Common myeloid progenitor, CD34-positive (primary cell): ENCODE data around the gene ZNF487.

Experiments
- CTCF ChIA-PET: fragments of 350-600 bp; sonication (Branson Sonifier 250); formaldehyde crosslinking; loops from one replicate; lab custom pipeline; 2021; ENCODE audit warnings: antibody characterized with exemption; lab: Charles Lee
- POLR2A ChIA-PET: fragments of 350-600 bp; sonication (Branson Sonifier 250); formaldehyde crosslinking; loops from one replicate; lab custom pipeline; 2021; ENCODE audit warnings: antibody characterized with exemption; lab: Charles Lee
- DNase-seq, 3 donors: peaks; one replicate each; pipeline versions ENCODE4 v3.0.0 to v3.0.0-alpha.2; 2013
- H3K27ac ChIP-seq, 2 experiments: 1 replicate in 1 of 2; 2 replicates in 1 of 2; pipeline ENCODE4 v1.7.0; 2013; ENCODE audit warnings: inconsistent platforms in 2 of 2, low read length in 2 of 2, mild to moderate bottlenecking in 2 of 2, low read depth in 1 of 2, moderate library complexity in 1 of 2; ENCODE audit not compliant: severe bottlenecking in 2 of 2, insufficient read depth in 1 of 2, poor library complexity in 1 of 2
- H3K27me3 ChIP-seq, 5 experiments: replicated peaks in 2 of 5; 1 replicate in 3 of 5; 2 replicates in 2 of 5; pipeline versions ENCODE4 v1.6.1 to v1.7.0; 2013; ENCODE audit warnings: low read length in 4 of 5, mild to moderate bottlenecking in 2 of 5, moderate library complexity in 2 of 5, inconsistent platforms in 1 of 5; ENCODE audit not compliant: insufficient read depth in 5 of 5, control insufficient read depth in 4 of 5
- H3K36me3 ChIP-seq, 4 experiments: 1 replicate in 2 of 4; 2 replicates in 2 of 4; pipeline versions ENCODE4 v1.6.1 to v1.7.0; 2013; ENCODE audit warnings: low read length in 3 of 4, control low read depth in 1 of 4, mild to moderate bottlenecking in 1 of 4; ENCODE audit not compliant: control insufficient read depth in 4 of 4, insufficient read depth in 4 of 4
- H3K4me1 ChIP-seq, 4 experiments: 1 replicate in 3 of 4; 2 replicates in 1 of 4; pipeline versions ENCODE4 v1.6.1 to v1.7.1; 2013; ENCODE audit warnings: low read length in 3 of 4, mild to moderate bottlenecking in 3 of 4, control low read depth in 1 of 4, inconsistent platforms in 1 of 4, moderate library complexity in 1 of 4; ENCODE audit not compliant: control insufficient read depth in 4 of 4, insufficient read depth in 4 of 4; ENCODE audit errors: control extremely low read depth in 1 of 4
- H3K4me3 ChIP-seq, 7 experiments: 1 replicate in 4 of 7; 2 replicates in 3 of 7; pipeline versions ENCODE4 v1.5.1 to v1.7.0; 2013; ENCODE audit warnings: mild to moderate bottlenecking in 7 of 7, low read length in 6 of 7, moderate library complexity in 6 of 7, inconsistent platforms in 2 of 7, low read depth in 2 of 7, control low read depth in 1 of 7; ENCODE audit not compliant: insufficient read depth in 4 of 7, control insufficient read depth in 1 of 7; ENCODE audit errors: extremely low read depth in 1 of 7
- H3K9me3 ChIP-seq, 5 experiments: 1 replicate in 4 of 5; 2 replicates in 1 of 5; pipeline versions ENCODE4 v1.6.1 to v1.7.1; 2013; ENCODE audit warnings: low read length in 4 of 5, mild to moderate bottlenecking in 2 of 5, inconsistent platforms in 1 of 5, low read depth in 1 of 5, moderate library complexity in 1 of 5; ENCODE audit not compliant: control insufficient read depth in 4 of 5, insufficient read depth in 2 of 5; ENCODE audit errors: control extremely low read depth in 1 of 5
- WGBS: methylation state at CpG from one replicate; pipeline ENCODE4 v1.1.5; 2013; ENCODE audit not compliant: insufficient coverage; 5-methylcytosine and 5-hydroxymethylcytosine counted together

ZNF487 gene

GRCh38 chr10:43396928-43397624, 39.8 kb upstream of the ZNF487 start:
- WGBS, result under 1% methylated on average over 62 of the region's 70 CpGs
- H3K9me3 ChIP-seq, result no peaks in the 10 kb centered on the region
- peaks cover 18 to 72% (median 62%) of the 10 kb centered on the region in 4 experiments for H3K4me1 ChIP-seq
- H3K27me3 ChIP-seq, result no peaks in the 10 kb centered on the region
- peak overlapping the region; percentile 45 to 80 (median 74) for H3K4me3 ChIP-seq
- ChIA-PET POLR2A (interaction anchor here (0.5 to 1.1 kb wide), 5 partner anchors 10 to 52 kb away, joined by 3 to 10 read pairs (median 5); partner anchors contain the start of gene ZNF487), CTCF (interaction anchor here (1.5 kb wide), 1 partner anchor 11 kb away, joined by 6 read pairs; no protein-coding TSS in a partner anchor)
- H3K27ac ChIP-seq, result peak overlapping the region; percentile 61 to 84
- peak; percentile 70 to 82 (median 70) for DNase-seq
- H3K36me3 ChIP-seq, result peaks cover 0 to 64% (median 32%) of the 10 kb centered on the region in 4 experiments

- no CpG with 5 or more reads among the region's 2 CpGs for WGBS
- CTCF ChIA-PET, result no interaction called here
- Histone ChIP-seq H3K36me3 (peaks cover 2 to 63% (median 20%) of the 10 kb centered on the region in 4 experiments), H3K9me3 (no peaks in the 10 kb centered on the region), H3K27me3 (no peaks in the 10 kb centered on the region), H3K4me3 (peak overlapping the region in 1 of 7 experiments; percentile 77), H3K27ac (peak overlapping the region in 1 of 2 experiments; percentile 84), H3K4me1 (peaks cover 20 to 85% (median 67%) of the 10 kb centered on the region in 4 experiments)
- POLR2A ChIA-PET, result no interaction called here
- DNase-seq, result no peak
Measured at GRCh38 chr10:43398939-43399319, 38.0 kb upstream of the ZNF487 start.

- peaks cover 2 to 56% (median 17%) of the 10 kb centered on the region in 4 experiments for H3K36me3 ChIP-seq
- H3K27me3 ChIP-seq, result no peaks in the 10 kb centered on the region
- no peak for DNase-seq
- no peaks in the 10 kb centered on the region for H3K9me3 ChIP-seq
- H3K4me3 ChIP-seq, result no peak overlapping the region
- ChIA-PET CTCF (interaction anchor here (0.7 to 1.1 kb wide), 2 partner anchors 8 to 20 kb away, joined by 3 to 4 read pairs; no protein-coding TSS in a partner anchor), POLR2A (no interaction called here)
- H3K27ac ChIP-seq, result peak overlapping the region in 1 of 2 experiments; percentile 51
- WGBS, result 100% methylated on average over 2 of the region's 5 CpGs
- peaks cover 16 to 85% (median 66%) of the 10 kb centered on the region in 4 experiments for H3K4me1 ChIP-seq
Measured at GRCh38 chr10:43399320-43400310, 37.3 kb upstream of the ZNF487 start.

- CTCF ChIA-PET, result interaction anchor here (0.6 to 1.6 kb wide), 3 partner anchors 11 to 169 kb away, joined by 3 to 6 read pairs (median 3); no protein-coding TSS in a partner anchor
- no peak overlapping the region for H3K4me3 ChIP-seq
- no peaks in the 10 kb centered on the region for H3K9me3 ChIP-seq
- H3K27ac ChIP-seq, result peak overlapping the region; percentile 25 to 54
- DNase-seq, result no peak
- POLR2A ChIA-PET, result no interaction called here
- no CpG with 5 or more reads among the region's 2 CpGs for WGBS
- H3K27me3 ChIP-seq, result no peaks in the 10 kb centered on the region
- H3K36me3 ChIP-seq, result peaks cover 2 to 45% (median 12%) of the 10 kb centered on the region in 4 experiments
- peaks cover 17 to 88% (median 67%) of the 10 kb centered on the region in 4 experiments for H3K4me1 ChIP-seq
Measured at GRCh38 chr10:43401627-43402026, 35.3 kb upstream of the ZNF487 start.

GRCh38 chr10:43402176-43402575, 34.7 kb upstream of the ZNF487 start:
- POLR2A ChIA-PET, result no interaction called here
- CTCF ChIA-PET, result interaction anchor here (1.6 kb wide), 1 partner anchor 12 kb away, joined by 6 read pairs; no protein-coding TSS in a partner anchor
- H3K27me3 ChIP-seq, result no peaks in the 10 kb centered on the region
- H3K27ac ChIP-seq, result peak overlapping the region in 1 of 2 experiments; percentile 54
- peaks cover 17 to 90% (median 68%) of the 10 kb centered on the region in 4 experiments for H3K4me1 ChIP-seq
- no peaks in the 10 kb centered on the region for H3K9me3 ChIP-seq
- H3K36me3 ChIP-seq, result peaks cover 2 to 45% (median 12%) of the 10 kb centered on the region in 4 experiments
- 92% methylated on average over 2 of the region's 4 CpGs for WGBS
- DNase-seq, result no peak
- H3K4me3 ChIP-seq, result no peak overlapping the region

GRCh38 chr10:43402880-43403452, 33.9 kb upstream of the ZNF487 start:
- Histone ChIP-seq H3K4me3 (no peak overlapping the region), H3K4me1 (peaks cover 12 to 87% (median 66%) of the 10 kb centered on the region in 4 experiments), H3K36me3 (peaks cover 2 to 45% (median 12%) of the 10 kb centered on the region in 4 experiments), H3K27me3 (no peaks in the 10 kb centered on the region), H3K27ac (no peak overlapping the region), H3K9me3 (no peaks in the 10 kb centered on the region)
- CTCF ChIA-PET, result interaction anchor here (0.5 to 1.7 kb wide), 4 partner anchors 8 to 38 kb away, joined by 3 to 6 read pairs (median 4); no protein-coding TSS in a partner anchor
- DNase-seq, result no peak
- 92% methylated on average over 5 of the region's 7 CpGs for WGBS
- POLR2A ChIA-PET, result no interaction called here
